Endothelial cell of umbilical vein (primary cell): ENCODE results near the gene JPH2. TPM values are rescaled to one million over a fixed set of nuclear protein-coding genes. Genes with fewer than 3 reads are reported as not detected.

ENCODE experiments used
- BruUV-seq: library from RNA; stranded (reverse); fragments of 400-500 nt; replicated peaks from 2 replicates; lab custom pipeline; 2021; lab: Mats Ljungman, UMichigan
- CTCF ChIA-PET: fragments of 300-600, 350-600 bp; sonication (Branson Sonifier 250); formaldehyde crosslinking; loops from one replicate; lab custom pipeline; 2021; ENCODE audit warnings: antibody characterized with exemption, inconsistent platforms; lab: Charles Lee
- POLR2A ChIA-PET: fragments of 300-600, 350-600 bp; sonication (Branson Sonifier 250); formaldehyde crosslinking; loops from one replicate; lab custom pipeline; 2021; ENCODE audit warnings: antibody characterized with exemption, inconsistent platforms; lab: Charles Lee
- DNase-seq: peaks from one replicate; pipeline ENCODE4 v3.0.0-alpha.2; 2011; ENCODE audit warnings: low read depth, low spot score
- FAIRE-seq: peaks from 2 replicates; lab custom pipeline; 2011; peaks lifted over from hg19 to GRCh38; lab: Jason Lieb, UNC
- H2AFZ ChIP-seq: 2 replicates; pipeline ENCODE4 v1.6.0; 2012; ENCODE audit warnings: low read depth, low read length, control low read depth, inconsistent platforms
- H3K27ac ChIP-seq: 2 replicates; pipeline ENCODE4 v1.5.1; 2011; ENCODE audit warnings: low read depth, mild to moderate bottlenecking, control low read depth, low read length, moderate library complexity; ENCODE audit not compliant: insufficient read depth
- H3K27me3 ChIP-seq, 2 experiments: 2 replicates each; pipeline versions ENCODE4 v1.6.0 to v1.6.1; 2011; ENCODE audit warnings: low read length in 2 of 2, mixed read lengths in 1 of 2; ENCODE audit not compliant: control insufficient read depth in 2 of 2, insufficient read depth in 2 of 2
- H3K36me3 ChIP-seq, 2 experiments: 2 replicates in 1 of 2; 3 replicates in 1 of 2; pipeline ENCODE4 v1.5.1; 2011; ENCODE audit warnings: low read length in 2 of 2, mild to moderate bottlenecking in 1 of 2, moderate library complexity in 1 of 2; ENCODE audit not compliant: control insufficient read depth in 2 of 2, insufficient read depth in 2 of 2; ENCODE audit errors: extremely low read depth in 1 of 2
- H3K4me1 ChIP-seq: 3 replicates; pipeline ENCODE4 v1.5.1; 2011; ENCODE audit warnings: mild to moderate bottlenecking, low read length; ENCODE audit not compliant: control insufficient read depth, insufficient read depth; ENCODE audit errors: extremely low read depth
- H3K4me2 ChIP-seq: 2 replicates; pipeline ENCODE4 v1.6.1; 2011; ENCODE audit warnings: low read length, control low read depth, mixed read lengths; ENCODE audit not compliant: insufficient read depth
- H3K4me3 ChIP-seq, 3 experiments: fragments of 200-600 bp in 1 of 3; sonication (generic), shearing (Covaris generic) in 1 of 3; replicated peaks in 1 of 3; 2 replicates each; pipeline ENCODE4 v1.5.1; 2011 to 2016; ENCODE audit warnings: control low read depth in 3 of 3, low read length in 3 of 3, mild to moderate bottlenecking in 2 of 3, inconsistent platforms in 1 of 3, low read depth in 1 of 3, moderate library complexity in 1 of 3; ENCODE audit not compliant: insufficient read depth in 1 of 3
- H3K79me2 ChIP-seq: 2 replicates; pipeline ENCODE4 v1.6.0; 2012; ENCODE audit warnings: low read length, inconsistent platforms; ENCODE audit not compliant: control insufficient read depth, insufficient read depth
- H3K9ac ChIP-seq: replicated peaks from 2 replicates; pipeline ENCODE3; 2011; ENCODE audit warnings: low read length, control low read depth; ENCODE audit not compliant: insufficient read depth; ENCODE audit errors: extremely low read depth
- H3K9me1 ChIP-seq: replicated peaks from 3 replicates; pipeline ENCODE4 v1.6.0; 2011; ENCODE audit warnings: mild to moderate bottlenecking, low read length; ENCODE audit not compliant: control insufficient read depth, insufficient read depth; ENCODE audit errors: extremely low read depth
- H3K9me3 ChIP-seq: replicated peaks from 2 replicates; pipeline ENCODE4 v1.5.1; 2012; ENCODE audit warnings: low read length, inconsistent platforms; ENCODE audit not compliant: control insufficient read depth, insufficient read depth
- H4K20me1 ChIP-seq: replicated peaks from 2 replicates; pipeline ENCODE3; 2011; ENCODE audit warnings: mild to moderate bottlenecking, low read length; ENCODE audit not compliant: control insufficient read depth, insufficient read depth; ENCODE audit errors: extremely low read depth
- EZH2 ChIP-seq: IDR thresholded peaks from 2 replicates; pipeline ENCODE4 v1.6.1; 2012; ENCODE audit warnings: borderline replicate concordance, low read depth, mild to moderate bottlenecking, moderate library complexity, low read length, inconsistent platforms; ENCODE audit not compliant: severe bottlenecking
- FOS ChIP-seq: IDR thresholded peaks from 2 replicates; pipeline ENCODE4 v1.6.1; 2011; ENCODE audit warnings: mild to moderate bottlenecking, low read length, moderate library complexity, borderline replicate concordance; ENCODE audit not compliant: insufficient read depth
- GATA2 ChIP-seq: IDR thresholded peaks from 2 replicates; pipeline ENCODE4 v1.7.0; 2011; ENCODE audit warnings: low read depth, mild to moderate bottlenecking, moderate library complexity, mixed read lengths, low read length; ENCODE audit not compliant: insufficient read length, insufficient read depth
- MAX ChIP-seq: IDR thresholded peaks from 2 replicates; pipeline ENCODE4 v1.6.1; 2011; ENCODE audit not compliant: insufficient read depth, insufficient read length
- MYC ChIP-seq: IDR thresholded peaks from one replicate; pipeline ENCODE4 v1.6.1; 2011; ENCODE audit warnings: mild to moderate bottlenecking, low read depth, low read length
- POLR2A ChIP-seq: IDR thresholded peaks from 2 replicates; pipeline ENCODE4 v1.6.1; 2012; ENCODE audit warnings: low read depth, mild to moderate bottlenecking, control low read depth, low read length
- POLR2AphosphoS5 ChIP-seq: IDR thresholded peaks from 2 replicates; pipeline ENCODE4 v1.6.1; 2012; ENCODE audit warnings: low read depth, mild to moderate bottlenecking, control low read depth, low read length, moderate library complexity; ENCODE audit not compliant: insufficient read depth
- dilution Hi-C: fragments of 300-500 bp; cut with MboI; formaldehyde crosslinking; loops from one replicate; pipeline ENCODE4 v1.15.0; 2019; ENCODE audit warnings: low sequenced_read_pairs; ENCODE audit not compliant: extremely low pct_ligation_motif_present
- intact Hi-C: fragments of 100-400 bp; cut with micrococcal nuclease; formaldehyde crosslinking; loops from one replicate; pipeline ENCODE4 v1.10.0; 2022
- polyA plus RNA-seq, 4 experiments: library from polyadenylated mRNA; depleted of rRNA in 3 of 4; stranded (reverse) in 3 of 4; unstranded in 1 of 4; fragments of >200 nt; gene quantifications; 2 replicates each; pipeline versions ENCODE4 v1.2.1 to v1.2.3, GENCODE V29; 2011 to 2012; ENCODE audit warnings: missing spikeins in 1 of 4
- total RNA-seq: library from RNA; stranded (reverse); gene quantifications from 2 replicates; pipeline ENCODE4 v1.2.3, GENCODE V29; 2021

Gene JPH2
- total and polyA plus RNA-seq, 2 donors (not counting 3 experiments of a cell fraction or from before 2014, with no cell fraction given), result not detected

- Histone ChIP-seq H3K9me1 (no peaks in the 10 kb centered on the region), H3K79me2 (no peaks in the 10 kb centered on the region), H3K4me2 (no peak overlapping the region), H3K36me3 (no peaks in the 10 kb centered on the region), H3K9ac (no peak overlapping the region), H3K4me3 (no peak overlapping the region), H3K27me3 (peaks cover 11 to 24% of the 10 kb centered on the region in 2 experiments), H3K4me1 (no peaks in the 10 kb centered on the region), H2AFZ (no peak overlapping the region), H3K9me3 (no peaks in the 10 kb centered on the region), H3K27ac (no peak overlapping the region), H4K20me1 (no peaks in the 10 kb centered on the region)
- ChIA-PET CTCF (interaction anchor here (0.8 to 2.5 kb wide), 3 partner anchors 18 to 56 kb away, joined by 3 to 11 read pairs (median 4); no protein-coding TSS in a partner anchor), POLR2A (no interaction called here)
- intact Hi-C loops (no loop called here), dilution Hi-C loops (no loop called here)
- FAIRE-seq (no peak), DNase-seq (no peak)
- TF ChIP-seq GATA2, result no peak
- TF ChIP-seq MAX, result no peak
- TF ChIP-seq FOS, result no peak
- TF ChIP-seq POLR2AphosphoS5, result no peak
- no peak for TF ChIP-seq MYC
- BruUV-seq, result no TSS peak
Observed at GRCh38 chr20:44171775-44172571, 15.0 kb downstream of the JPH2 start.

DNA sequence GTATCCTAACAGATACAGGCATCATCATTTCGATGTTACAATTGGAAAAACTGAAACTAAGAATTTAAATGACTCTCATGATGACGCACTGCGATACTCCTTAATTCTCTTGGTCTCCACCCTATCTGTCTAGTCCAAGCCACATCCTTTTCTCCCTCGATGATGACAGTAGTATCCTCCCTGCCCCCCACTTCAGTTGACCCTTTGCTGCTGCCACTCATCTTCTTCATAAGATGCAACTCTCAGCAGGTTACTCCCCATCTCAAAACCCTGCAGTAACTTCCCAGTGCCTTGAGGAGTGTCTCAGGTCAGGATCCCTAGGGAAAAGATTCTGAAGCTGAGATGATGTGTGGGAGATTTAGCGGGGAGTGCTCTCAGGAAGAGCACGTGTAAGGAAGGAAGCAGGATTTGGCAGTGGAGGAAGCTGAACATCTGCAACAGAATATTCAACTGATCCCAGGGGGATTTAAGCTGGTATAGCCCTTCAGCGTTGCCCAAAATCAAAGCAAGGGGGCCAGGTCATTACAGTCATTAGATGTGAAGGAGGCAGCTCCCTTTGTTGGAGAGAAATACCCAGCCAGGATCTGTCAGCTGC lies 16.1 kb downstream of the JPH2 start:
- H3K9me1 ChIP-seq, result no peaks in the 10 kb centered on the region
- H2AFZ ChIP-seq, result no peak overlapping the region
- no peaks in the 10 kb centered on the region for H3K36me3 ChIP-seq
- dilution Hi-C loops, result no loop called here
- no peak overlapping the region for H3K4me3 ChIP-seq
- no peak overlapping the region for H3K9ac ChIP-seq
- H3K9me3 ChIP-seq, result no peaks in the 10 kb centered on the region
- peaks cover 11 to 24% of the 10 kb centered on the region in 2 experiments for H3K27me3 ChIP-seq
- TF ChIP-seq MAX, result no peak
- no peak for TF ChIP-seq POLR2A
- TF ChIP-seq EZH2, result no peak
- TF ChIP-seq POLR2AphosphoS5, result no peak
- TF ChIP-seq GATA2, result no peak
- no peak for TF ChIP-seq FOS
- ChIA-PET CTCF (interaction anchor here (2.5 kb wide), 1 partner anchor 19 kb away, joined by 11 read pairs; no protein-coding TSS in a partner anchor), POLR2A (no interaction called here)
- intact Hi-C loops, result no loop called here
- no peak for FAIRE-seq
- BruUV-seq, result no TSS peak
- no peak for DNase-seq
- H3K4me1 ChIP-seq, result no peaks in the 10 kb centered on the region
- no peaks in the 10 kb centered on the region for H4K20me1 ChIP-seq
- H3K27ac ChIP-seq, result no peak overlapping the region
- H3K79me2 ChIP-seq, result no peaks in the 10 kb centered on the region
- no peak overlapping the region for H3K4me2 ChIP-seq
